ENCODE results near the gene CST11. TPM values are rescaled to one million over a fixed set of nuclear protein-coding genes. Genes with fewer than 3 reads are reported as not detected.

CST11 gene
- total and polyA plus RNA-seq, 9 of the 15 experiments (the other 6 are each of a cell fraction or from before 2014, with no cell fraction given) = not detected

DNA sequence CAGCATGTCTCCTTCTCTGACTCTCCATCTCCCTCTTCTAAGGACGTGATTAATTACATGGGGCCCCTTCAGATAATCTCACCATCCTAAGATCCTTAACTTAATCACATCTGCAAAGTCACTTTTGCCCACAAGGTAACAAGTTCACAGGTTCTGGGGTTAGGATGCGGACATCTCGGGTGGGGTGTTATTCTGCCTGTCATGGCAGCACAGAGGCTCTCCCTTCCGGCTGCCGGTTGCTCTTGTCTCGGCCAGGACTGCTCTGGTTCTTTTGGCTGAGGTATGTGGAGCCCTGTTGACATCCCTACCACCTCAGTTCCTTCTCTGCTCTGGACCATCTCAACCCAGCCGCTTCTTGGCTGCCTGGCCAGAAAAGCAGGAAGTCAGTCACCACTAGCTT, 4.2 kb upstream of the CST11 start (continued):
- TF ChIP-seq, protein P1, sequence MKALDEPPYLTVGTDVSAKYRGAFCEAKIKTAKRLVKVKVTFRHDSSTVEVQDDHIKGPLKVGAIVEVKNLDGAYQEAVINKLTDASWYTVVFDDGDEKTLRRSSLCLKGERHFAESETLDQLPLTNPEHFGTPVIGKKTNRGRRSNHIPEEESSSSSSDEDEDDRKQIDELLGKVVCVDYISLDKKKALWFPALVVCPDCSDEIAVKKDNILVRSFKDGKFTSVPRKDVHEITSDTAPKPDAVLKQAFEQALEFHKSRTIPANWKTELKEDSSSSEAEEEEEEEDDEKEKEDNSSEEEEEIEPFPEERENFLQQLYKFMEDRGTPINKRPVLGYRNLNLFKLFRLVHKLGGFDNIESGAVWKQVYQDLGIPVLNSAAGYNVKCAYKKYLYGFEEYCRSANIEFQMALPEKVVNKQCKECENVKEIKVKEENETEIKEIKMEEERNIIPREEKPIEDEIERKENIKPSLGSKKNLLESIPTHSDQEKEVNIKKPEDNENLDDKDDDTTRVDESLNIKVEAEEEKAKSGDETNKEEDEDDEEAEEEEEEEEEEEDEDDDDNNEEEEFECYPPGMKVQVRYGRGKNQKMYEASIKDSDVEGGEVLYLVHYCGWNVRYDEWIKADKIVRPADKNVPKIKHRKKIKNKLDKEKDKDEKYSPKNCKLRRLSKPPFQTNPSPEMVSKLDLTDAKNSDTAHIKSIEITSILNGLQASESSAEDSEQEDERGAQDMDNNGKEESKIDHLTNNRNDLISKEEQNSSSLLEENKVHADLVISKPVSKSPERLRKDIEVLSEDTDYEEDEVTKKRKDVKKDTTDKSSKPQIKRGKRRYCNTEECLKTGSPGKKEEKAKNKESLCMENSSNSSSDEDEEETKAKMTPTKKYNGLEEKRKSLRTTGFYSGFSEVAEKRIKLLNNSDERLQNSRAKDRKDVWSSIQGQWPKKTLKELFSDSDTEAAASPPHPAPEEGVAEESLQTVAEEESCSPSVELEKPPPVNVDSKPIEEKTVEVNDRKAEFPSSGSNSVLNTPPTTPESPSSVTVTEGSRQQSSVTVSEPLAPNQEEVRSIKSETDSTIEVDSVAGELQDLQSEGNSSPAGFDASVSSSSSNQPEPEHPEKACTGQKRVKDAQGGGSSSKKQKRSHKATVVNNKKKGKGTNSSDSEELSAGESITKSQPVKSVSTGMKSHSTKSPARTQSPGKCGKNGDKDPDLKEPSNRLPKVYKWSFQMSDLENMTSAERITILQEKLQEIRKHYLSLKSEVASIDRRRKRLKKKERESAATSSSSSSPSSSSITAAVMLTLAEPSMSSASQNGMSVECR (CRISPR knock-in tag; IDR thresholded peaks at IDR 0.05) = no peak
- no peak for TF ChIP-seq ZSCAN29 (IDR thresholded peaks at IDR 0.05)

DNA sequence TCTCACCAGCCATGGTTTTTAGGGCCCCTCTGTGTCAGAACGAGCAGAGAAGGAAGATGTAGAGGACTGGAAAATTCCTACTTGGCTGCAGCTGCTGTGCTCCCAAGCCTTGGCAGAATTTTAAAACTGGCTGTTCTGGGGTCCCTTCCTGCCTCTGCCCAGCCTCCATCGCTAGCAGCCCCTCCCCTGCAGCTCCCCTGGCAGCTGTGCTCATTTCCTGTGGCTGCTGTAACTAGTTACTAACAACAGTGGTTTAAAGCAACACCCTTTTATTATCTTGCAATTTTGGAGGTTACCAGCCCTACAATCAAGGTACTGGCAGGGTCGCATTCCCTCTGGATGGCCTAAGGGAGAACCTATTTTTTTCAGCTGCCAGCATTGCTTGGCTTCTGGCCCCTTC, 3.7 kb upstream of the CST11 start:
- Histone ChIP-seq H3K4me1 (replicated peaks in 1 of 2; ENCODE audit: control insufficient read depth in 2 of 2, insufficient read depth in 2 of 2, low read length in 2 of 2) (no peaks in the 10 kb centered on the region), H3K4me3 (no peak overlapping the region), H3K9ac (ENCODE audit: insufficient read depth in 1 of 2, low read depth in 2 of 2, low read length in 2 of 2) (no peak overlapping the region), H2AFZ (ENCODE audit: low read depth, low read length) (no peak overlapping the region), H3K4me2 (ENCODE audit: insufficient read depth, low read length) (no peak overlapping the region), H3K9me3 (replicated peaks; ENCODE audit: control insufficient read depth, insufficient read depth, low read depth, low read length) (no peaks in the 10 kb centered on the region), H3K79me2 (ENCODE audit: control insufficient read depth, insufficient read depth, low read length) (no peaks in the 10 kb centered on the region), H3K36me3 (ENCODE audit: control insufficient read depth, insufficient read depth, low read length) (no peaks in the 10 kb centered on the region), H4K20me1 (replicated peaks; ENCODE audit: control insufficient read depth, insufficient read depth, low read length) (no peaks in the 10 kb centered on the region), H3K9me1 (ENCODE audit: control insufficient read depth, insufficient read depth, low read length) (no peaks in the 10 kb centered on the region), H3K27me3 (ENCODE audit: control insufficient read depth in 2 of 2, insufficient read depth in 2 of 2, low read length in 2 of 2) (peaks cover 0 to 38% of the 10 kb centered on the region in 2 experiments; a peak in 4 of 5 replicates), H3K27ac (ENCODE audit: extremely low read depth, low read depth, low read length) (no peak overlapping the region)
- ChIA-PET CTCF (ENCODE audit: low intra/inter-chr PET ratio) (no interaction called here), POLR2A (no interaction called here)
- ATAC-seq (no peak), DNase-seq (ENCODE audit: extremely low read depth in 1 of 4, low spot score in 3 of 4) (no peak), FAIRE-seq (no peak)
- in situ Hi-C loops (cut with MboI) (no loop called here), intact Hi-C loops (cut with micrococcal nuclease) (no loop called here)
- 0% methylated on average over 3 of the region's 3 CpGs for WGBS (ENCODE audit: insufficient coverage, low coverage, missing lambda C conversion rate)
- no TSS peak for BruUV-seq (replicated peaks)
- TF ChIP-seq HLTF (IDR thresholded peaks at IDR 0.05) = no peak
- no peak for TF ChIP-seq PTTG1 (tag; IDR thresholded peaks at IDR 0.05; ENCODE audit: low read depth)
- TF ChIP-seq RBM34 (IDR thresholded peaks at IDR 0.05; ENCODE audit: borderline replicate concordance, insufficient read depth, low read length) = no peak
